Measurements from ENCODE around the gene HSD11B2.

HSD11B2 gene

DNA sequence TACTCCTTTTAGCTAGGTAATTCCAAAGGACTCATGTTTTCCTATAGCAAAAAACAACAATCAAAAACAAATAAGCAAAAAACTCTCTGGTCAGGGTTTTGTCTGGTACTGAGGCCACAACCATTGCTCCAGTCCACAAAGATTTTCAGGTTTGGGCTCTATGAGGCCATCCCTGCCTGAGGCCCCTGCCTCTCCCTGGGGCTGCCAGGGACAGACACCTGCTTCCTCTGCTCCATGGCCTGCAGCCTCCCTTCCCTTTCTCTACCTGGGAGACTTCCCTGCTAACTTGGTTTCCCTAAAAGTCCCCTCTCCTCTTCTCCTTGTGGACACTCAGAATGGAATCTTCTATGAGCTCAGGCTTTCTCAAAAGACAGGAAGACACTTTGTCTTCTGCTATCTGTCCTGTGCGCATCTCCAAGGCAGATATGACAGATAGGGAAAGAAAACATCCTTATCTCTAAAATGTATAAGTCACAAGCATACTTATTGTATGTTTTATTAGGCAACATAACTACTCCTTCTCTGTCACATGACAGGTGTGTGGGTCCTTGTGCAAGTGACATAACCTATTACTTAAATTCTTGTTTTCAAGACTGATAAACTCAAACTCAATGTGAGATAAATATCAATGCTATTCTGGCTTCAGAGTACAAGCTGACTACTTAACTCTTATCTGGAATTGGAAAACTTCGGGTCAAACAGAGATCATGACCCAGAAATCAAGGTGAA lies 13.4 kb upstream of the HSD11B2 start:
- DNase-seq = no peak

DNA sequence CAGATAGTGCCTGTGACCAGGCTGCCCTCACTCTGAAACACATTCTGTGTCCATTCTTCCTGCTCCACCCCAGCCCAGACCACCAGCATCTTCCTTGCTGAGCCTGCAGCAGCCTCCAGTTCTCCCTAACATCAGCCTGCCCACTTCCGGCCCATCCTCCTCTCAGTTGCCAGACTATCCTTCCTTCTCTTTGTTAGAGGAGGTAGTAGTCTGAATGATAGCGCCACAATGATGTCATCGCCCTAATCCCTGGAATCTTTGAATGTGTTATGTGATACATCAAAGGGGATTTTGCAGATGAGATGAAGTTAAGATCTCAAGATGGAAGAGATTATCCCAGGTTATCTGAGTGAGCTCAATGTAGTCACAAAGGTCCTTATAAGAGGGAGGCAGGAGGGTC lies 11.4 kb upstream of the HSD11B2 start:
- DNase-seq = no peak

DNA sequence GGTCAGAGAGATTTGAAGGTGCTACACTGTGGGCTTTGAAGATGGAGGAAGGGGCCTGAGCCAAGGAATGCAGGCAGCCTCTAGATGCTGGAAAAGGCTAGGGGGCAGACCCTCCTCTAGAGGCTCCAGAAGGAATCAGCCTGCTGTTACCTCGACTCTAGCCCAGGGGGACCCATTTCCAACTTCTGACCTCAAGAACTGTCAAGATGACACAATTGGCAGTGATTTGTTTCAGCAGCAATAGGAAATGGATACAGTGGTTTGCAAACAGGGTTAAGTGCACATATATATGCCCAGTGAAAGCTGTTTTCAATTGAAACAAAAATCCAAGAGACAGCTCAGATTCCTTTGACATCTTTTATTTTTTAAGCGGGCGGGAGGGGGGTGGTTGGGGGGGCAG lies 11.0 kb upstream of the HSD11B2 start:
- no peak for DNase-seq

DNA sequence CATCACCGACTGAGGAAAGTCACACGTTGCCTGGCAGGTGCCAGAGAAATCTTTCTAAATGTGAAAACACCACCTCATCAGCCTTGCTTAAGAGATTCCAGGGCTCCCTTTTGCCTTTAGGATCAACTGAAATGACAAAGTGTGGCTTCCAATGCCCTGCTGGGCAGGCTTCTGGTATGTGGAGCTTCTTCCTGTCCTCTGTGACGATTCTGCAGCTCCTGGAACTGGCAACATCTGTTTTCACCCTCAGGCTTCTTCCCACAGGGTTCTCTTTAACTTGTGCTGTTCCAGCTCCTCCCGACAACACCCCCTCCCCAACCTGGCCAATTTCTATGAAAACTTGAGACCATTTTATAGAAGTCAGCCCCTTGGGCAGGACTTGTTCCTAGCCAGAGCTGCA lies 9.9 kb upstream of the HSD11B2 start:
- no peak for DNase-seq

DNA sequence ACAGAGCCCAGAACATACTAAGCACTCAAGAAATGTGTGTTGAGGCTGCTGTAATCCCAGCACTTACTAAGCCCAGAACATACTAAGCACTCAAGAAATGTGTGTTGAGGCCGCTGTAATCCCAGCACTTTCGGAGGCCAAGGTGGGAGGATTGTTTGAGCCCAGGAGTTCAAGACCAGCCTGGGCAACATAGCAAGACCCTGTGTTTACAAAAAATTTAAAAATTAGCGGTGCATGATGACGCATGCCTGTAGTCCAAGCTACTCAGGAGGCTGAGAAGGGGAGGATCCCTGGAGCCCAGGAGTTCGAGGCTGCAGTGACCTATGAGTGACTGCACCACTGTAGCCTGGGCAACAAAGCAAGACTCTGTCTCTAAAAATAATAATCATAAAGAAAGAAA lies 7.9 kb upstream of the HSD11B2 start:
- no peak for DNase-seq

DNA sequence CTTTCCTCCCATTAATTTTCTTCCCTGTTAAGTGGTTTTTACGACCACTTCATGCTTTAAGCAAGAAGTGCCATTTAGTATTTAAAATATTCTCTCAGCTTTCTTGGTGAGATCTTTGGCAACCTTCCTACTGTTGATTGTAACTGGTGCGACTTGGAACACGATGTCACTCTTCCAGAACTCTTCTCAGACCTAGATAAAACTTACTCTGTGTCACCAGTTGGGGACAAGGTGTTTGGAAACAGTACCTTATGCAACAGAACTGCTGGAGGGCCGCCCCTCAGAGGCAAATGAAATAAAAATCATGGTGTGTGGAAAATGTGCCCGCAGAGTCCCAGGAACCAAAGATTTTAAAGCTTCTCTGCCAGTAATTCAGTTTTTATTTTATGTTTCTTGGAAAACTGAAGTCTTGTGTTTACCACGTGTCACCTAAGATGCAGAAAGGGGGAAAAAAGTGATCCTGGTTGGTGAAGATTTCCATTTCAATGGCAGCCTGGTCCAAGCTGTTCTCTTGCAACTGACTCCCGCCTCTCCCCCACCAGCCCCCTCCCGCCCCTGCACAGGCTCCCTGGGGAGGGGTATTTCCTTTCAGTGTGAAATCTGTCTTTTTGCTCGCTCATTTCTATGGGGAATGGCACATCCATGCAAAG lies 7.2 kb upstream of the HSD11B2 start:
- DNase-seq = no peak

DNA sequence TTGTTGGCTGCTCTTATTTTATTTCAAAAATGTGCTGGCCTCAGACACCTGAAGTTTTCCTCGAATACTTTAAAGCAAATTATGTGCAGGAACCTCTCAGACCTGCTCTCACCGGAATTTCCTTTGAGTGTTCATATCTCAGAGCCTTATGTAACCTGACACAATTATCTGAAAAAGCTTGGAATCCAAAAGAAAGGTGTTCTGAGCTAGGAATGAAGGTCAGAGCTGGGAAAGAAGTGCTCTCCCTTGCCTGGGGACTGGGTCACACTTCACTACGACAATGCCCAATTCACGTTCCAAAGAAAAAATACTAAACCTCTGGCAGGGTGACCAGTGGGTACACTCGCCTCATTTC lies 6.7 kb upstream of the HSD11B2 start:
- no peak for DNase-seq

DNA sequence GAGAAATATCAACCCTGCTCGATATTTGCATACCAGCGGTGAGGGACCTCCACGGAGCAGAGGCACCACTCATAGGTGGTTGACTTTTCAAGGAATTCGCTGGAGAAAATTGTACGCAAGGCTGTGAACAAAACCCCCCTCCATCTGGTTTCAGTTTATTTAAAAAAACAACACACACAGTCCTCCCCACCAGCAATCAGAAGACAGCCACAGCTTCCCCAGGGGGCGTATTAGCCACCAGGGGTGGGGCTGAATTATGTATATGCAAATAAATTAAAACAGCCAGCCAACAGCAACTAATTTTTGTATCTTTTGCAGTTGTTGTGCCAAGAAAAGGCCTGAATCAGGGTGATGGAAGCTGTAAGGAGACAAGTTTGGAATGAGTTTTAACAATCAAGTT lies 5.9 kb upstream of the HSD11B2 start:
- no peak for DNase-seq

- no peak for DNase-seq
Measured at GRCh38 chr16:67425580-67425979, 5.3 kb upstream of the HSD11B2 start.

DNA sequence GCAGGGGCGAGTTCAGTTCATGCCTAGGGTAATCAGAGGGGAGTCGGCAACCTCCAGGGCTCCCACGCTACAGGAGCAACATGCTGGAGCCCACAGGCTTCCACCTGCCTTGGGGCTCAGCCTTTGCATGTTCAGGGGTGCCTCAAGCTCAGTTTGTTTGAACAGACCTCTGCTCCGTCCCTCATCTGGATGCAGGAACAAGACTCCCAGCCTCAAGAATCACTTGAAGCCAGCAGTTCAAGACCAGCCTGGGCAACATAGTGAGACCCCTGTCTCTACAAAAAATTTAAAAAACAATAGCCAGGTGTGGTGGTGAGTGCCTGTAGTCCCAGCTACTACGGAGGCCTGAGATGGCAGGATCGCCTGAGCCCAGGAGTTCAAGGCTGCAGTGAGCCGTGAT lies 4.9 kb upstream of the HSD11B2 start:
- no peak for DNase-seq

GRCh38 chr16:67426950-67427349 lies 4.0 kb upstream of the HSD11B2 start:
- DNase-seq = no peak

DNA sequence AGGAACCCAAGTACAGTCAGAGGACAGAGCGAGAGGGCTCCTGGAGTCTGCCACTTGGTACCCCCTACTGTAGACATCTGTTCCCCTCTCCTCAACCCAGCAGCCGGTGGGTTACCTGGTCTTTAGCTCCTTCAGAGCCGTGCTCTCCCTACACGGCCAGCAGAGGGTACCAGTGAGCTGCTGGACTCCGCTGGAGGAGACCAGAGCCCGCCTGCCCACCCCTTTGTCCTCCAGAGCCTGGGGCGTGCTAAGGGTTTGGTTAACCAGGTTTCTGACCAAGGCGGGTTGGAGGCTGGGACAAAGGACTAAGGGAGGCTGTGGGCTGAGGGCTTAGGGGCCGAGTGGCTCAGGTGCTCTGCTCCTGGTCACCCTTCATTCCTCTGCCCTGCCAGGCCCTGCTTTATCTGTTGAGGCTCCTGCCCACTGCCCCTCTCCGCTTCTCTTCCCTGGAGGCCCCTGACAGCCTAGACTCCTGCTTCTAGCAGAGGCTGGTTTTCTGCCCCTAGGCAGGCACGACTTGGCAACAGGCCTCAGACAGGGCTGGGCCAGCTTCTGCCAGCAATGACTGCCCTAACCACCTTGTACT lies 2.7 kb upstream of the HSD11B2 start:
- DNase-seq = peak; percentile 72

GRCh38 chr16:67429053-67429798 lies 1.7 kb upstream of the HSD11B2 start:
- DNase-seq = no peak

DNA sequence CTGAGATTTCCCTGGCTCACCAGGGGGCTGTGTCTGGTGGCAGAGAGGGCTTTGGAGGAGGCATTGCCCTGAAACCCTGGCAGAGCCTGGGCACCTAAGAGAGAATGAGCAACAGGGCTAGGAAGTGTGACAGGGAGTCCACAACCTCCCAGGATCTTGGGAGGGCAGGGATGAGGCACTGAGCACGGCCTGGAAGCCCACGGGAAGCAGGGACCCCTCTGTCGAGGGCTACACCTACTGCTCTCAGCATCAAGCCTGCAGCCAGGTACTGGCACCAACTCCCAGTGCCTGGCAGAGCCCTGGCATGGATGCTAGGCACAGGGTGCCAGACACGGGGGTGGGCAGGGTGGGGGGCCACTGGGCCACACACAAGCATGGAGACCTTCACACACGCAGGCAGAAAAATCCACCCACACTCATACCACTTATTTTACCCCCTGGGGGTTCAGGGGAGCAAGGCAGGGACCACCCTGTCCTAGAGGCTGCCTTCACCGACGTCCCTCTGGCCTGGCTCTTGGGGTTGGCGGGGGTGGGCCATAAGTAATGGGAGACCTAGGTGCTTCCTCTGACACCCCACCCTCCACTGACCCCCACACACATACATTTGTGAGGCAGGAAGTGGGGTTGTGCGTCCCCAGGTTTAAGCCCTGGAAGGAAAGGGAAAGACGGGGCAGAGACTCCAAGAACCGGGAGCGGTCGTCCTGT lies 970 bp upstream of the HSD11B2 start:
- DNase-seq = no peak

DNA sequence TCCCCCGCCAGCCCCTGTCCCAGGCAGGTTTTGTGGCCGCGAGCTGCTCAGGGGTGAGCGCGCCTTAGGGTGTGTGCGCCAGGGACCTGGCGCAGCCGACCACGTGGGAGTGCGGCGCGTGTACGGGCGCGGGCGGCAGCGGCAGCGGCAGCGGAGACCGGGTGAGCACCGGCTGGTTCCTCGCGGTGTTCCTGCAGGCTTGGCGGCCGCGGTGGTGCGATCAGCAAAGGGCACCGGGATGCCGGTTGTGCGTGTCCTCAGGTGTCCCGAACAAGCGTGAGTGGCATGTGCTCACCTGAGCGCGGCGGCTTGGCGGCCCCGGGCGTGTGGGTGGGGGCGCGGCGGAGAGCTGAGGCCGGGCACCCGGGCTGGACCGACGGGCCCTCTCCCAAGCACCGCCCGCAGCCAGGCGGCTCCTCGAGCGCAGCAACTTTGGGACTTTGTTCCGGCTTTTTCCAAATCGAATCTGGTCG lies 381 bp upstream of the HSD11B2 start:
- no peak for DNase-seq

DNA sequence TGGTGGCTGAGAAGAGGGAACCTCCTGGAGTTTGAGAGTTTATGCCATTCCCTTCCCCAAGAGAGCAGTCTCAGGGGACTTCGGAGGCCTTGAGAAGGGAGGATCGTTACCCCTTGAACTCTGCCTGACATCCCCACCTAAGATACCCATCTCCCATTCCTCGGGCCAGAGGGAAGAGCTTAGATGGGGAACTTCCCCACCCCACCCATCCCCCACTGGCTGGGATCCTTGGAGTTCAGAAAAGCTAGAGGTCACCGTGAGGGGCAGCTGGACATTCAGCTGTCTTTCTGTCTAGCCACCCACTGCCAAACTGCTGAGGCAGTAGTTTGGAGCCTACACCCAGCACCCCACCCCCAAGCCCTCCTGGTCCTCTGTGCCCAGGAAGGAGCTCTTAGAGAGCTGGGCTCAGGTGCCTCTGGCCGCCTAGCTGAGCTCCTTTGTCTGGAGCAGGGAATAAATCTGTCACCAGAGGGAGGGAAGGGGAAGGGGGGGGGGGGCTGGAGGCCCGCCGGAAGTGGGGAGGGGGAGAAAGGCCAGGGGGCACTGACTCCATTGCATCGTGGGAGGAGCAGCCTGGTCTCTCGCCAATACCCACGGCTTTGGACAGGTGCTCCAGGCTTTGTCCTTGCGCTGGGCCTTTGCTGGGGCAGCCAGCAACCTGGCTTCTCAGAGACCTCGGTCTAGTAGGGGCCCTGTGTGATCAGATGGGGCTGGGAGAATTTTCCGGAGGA lies 1.0 kb downstream of the HSD11B2 start:
- DNase-seq = no peak

- DNase-seq = no peak
Measured at GRCh38 chr16:67432506-67432890, 1.6 kb downstream of the HSD11B2 start.

DNA sequence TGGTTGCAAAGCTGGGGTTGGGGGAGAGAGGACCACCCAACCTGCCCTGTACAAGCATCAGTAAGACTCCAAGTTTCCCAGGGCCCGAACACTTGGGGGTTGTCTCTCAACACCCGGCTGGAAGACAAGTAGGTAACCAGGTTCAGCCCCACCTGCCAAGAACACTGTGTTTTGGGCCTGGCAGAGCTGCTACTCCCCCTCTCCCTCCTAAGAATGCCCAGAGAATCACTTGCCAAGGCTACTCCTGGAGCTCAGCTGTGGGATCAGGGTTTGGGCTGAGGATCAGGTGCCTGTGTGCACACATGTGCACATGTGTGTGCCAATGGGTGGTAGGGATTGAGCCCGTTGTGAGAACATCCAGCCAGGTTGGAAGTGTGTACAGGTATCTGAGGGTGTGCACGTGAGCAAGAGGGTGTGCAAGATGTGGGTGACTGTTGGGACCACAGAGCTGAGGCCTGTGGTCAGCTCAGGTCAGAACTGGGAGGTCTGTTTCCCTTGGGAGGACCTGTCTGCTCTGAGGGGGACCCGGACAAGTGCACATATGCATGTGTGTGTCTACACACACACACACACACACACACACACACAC lies 2.3 kb downstream of the HSD11B2 start:
- no peak for DNase-seq

DNA sequence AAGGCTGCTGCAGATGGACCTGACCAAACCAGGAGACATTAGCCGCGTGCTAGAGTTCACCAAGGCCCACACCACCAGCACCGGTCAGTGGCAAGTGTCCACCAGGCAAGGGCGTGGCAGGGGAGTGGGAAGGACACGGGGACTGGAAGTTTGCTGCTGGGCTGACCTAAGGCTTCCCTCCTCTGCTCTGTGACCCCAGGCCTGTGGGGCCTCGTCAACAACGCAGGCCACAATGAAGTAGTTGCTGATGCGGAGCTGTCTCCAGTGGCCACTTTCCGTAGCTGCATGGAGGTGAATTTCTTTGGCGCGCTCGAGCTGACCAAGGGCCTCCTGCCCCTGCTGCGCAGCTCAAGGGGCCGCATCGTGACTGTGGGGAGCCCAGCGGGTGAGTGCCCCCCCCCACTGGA lies 4.8 kb downstream of the HSD11B2 start:
- DNase-seq = no peak

GRCh38 chr16:67436640-67437193 lies 5.8 kb downstream of the HSD11B2 start:
- no peak for DNase-seq

DNA sequence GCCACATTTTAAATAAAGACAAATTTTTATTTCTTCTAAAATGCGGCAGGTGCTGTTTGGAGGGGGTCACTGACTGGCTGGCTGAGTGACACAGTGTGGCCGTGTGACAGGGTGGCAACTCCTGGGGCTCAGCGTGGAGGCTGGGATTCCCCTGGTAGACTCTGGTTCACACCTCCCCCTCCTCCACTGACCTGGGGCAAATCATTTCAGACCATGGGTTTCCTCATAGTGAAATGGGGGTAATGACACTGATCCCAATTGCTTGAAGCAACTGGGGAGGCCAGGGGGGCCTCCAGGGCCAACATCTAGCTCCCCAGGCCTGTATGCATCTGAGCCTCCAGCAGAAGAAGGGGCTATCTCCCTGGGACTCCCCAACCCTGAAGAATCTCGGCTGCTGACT lies 6.6 kb downstream of the HSD11B2 start:
- no peak for DNase-seq
